Coronary artery (tissue), 2 donors: ENCODE data around the gene MRM1.
A peak's percentile ranks its signal among the peaks of the same experiment; 100 is the strongest.

Experiments
- DNase-seq: peaks from one replicate; pipeline ENCODE4 v3.0.0-alpha.2; 2017; ENCODE audit warnings: low spot score
- H3K27ac ChIP-seq, 2 donors: fragments of 200-600 bp; sonication (generic); one replicate each; pipeline ENCODE4 v1.5.1; 2016 to 2019
- H3K4me3 ChIP-seq: fragments of 200-600 bp; sonication (generic); 2 replicates; pipeline ENCODE4 v1.5.1; 2016; ENCODE audit warnings: mild to moderate bottlenecking, moderate library complexity
- TF ChIP-seq, protein P1 (sequence below): fragments of 200-600 bp; sonication (generic); IDR thresholded peaks from one replicate; pipeline ENCODE4 v1.5.1; 2019; ENCODE audit warnings: antibody characterized with exemption

The MRM1 gene

DNA sequence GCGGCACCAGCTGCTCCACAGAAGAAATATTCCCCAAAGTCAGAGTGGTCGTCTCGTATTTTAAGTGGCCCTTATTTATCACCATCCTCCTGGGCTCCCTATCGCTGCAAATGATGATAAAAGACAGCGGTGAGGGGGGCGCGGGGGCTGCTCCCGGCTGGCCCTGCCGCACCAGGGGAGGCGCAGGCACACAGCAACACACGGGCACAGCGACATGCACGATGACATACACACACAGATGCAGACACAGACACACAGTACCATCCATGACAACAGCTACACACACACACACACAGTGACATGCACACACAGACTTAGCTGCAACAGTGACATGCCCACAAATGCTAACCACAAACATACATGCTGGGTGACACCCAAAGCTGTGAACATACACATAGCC is 52.5 kb downstream of the MRM1 start:
- Histone ChIP-seq H3K27ac (no peak overlapping the region), H3K4me3 (no peak overlapping the region)
- TF ChIP-seq, protein P1, sequence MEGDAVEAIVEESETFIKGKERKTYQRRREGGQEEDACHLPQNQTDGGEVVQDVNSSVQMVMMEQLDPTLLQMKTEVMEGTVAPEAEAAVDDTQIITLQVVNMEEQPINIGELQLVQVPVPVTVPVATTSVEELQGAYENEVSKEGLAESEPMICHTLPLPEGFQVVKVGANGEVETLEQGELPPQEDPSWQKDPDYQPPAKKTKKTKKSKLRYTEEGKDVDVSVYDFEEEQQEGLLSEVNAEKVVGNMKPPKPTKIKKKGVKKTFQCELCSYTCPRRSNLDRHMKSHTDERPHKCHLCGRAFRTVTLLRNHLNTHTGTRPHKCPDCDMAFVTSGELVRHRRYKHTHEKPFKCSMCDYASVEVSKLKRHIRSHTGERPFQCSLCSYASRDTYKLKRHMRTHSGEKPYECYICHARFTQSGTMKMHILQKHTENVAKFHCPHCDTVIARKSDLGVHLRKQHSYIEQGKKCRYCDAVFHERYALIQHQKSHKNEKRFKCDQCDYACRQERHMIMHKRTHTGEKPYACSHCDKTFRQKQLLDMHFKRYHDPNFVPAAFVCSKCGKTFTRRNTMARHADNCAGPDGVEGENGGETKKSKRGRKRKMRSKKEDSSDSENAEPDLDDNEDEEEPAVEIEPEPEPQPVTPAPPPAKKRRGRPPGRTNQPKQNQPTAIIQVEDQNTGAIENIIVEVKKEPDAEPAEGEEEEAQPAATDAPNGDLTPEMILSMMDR = no peak
- no peak for DNase-seq

DNA sequence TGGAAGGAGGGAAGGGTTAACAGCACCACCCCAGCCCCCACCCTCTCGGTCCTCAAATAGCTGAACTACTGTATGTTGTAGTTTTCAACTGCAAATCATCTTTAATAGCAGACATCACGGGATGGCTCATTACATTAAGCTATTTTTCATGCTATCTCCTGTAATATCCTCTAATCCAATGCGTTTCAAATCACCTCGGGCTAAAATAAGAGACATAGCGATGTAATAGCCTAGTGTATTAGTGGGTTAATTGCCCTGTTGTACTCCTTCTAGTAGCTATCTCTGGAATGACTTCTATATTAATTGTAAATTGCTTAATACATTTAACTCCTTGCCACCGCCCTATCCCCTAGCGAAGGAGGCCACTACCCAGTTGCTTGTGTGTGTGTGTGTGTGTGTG is 54.3 kb downstream of the MRM1 start:
- H3K27ac ChIP-seq = no peak overlapping the region
- H3K4me3 ChIP-seq = no peak overlapping the region
- no peak for DNase-seq
- TF ChIP-seq, protein P1 = no peak

DNA sequence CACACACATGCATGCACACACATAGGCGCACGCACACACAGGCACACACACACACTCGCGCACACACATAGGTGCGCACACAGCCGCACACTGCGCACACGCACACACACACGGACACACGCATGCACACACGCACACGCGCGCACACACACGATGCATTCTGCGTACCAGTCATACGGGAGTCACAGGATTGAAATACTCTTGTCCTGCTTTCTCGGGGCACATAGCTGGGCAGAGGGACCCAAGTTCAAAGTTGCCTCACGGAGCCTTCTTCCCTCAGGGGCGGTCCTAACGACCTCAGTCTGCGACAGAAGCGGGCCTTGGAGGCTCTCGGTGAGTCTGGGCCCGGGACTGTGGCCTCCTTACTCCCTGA is 56.0 kb downstream of the MRM1 start:
- TF ChIP-seq, protein P1 = no peak
- Histone ChIP-seq H3K4me3 (peak overlapping the region; percentile 58), H3K27ac (no peak overlapping the region)
- DNase-seq = no peak

DNA sequence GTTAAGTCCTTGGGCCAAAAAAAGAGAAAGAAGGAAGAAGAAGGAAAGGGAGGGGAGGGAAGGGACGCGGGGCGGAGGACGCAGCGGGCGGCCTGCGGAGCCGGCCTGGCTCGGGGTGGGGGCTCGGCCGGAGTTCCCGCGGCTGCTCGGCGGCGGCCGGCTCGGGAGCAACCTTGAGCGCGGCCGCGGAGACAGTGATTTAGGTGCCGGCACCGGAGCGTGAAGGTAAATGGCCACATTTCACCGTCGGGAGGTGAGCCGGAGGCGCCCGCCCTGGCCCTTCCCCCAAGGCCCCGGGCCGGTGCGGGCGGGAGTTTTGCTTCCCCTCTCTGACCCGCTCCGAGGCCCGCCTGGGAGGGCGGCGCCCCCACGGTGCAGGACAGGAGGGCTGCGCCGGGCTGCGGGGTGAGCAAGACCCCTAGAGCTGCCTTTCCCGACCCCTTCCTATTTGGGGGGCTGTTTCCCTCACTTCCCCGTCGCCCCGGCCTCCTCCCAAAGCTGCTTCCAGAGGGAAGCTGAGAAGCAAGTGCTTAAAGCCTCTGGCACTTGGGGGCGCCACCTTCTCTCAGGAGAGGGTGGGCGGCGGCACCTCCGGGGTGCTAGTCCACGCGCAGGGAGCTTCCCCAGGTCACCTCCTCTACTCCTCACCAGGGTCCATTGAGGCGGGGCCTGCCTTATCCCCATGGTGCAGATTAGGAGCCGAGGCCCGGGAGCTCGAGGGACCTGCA is 56.5 kb downstream of the MRM1 start:
- DNase-seq = no peak
- TF ChIP-seq, protein P1 = no peak
- H3K27ac ChIP-seq = no peak overlapping the region
- H3K4me3 ChIP-seq = peak overlapping the region; percentile 58
